ENCODE measurements around the gene DUSP22.

Gene DUSP22

DNA sequence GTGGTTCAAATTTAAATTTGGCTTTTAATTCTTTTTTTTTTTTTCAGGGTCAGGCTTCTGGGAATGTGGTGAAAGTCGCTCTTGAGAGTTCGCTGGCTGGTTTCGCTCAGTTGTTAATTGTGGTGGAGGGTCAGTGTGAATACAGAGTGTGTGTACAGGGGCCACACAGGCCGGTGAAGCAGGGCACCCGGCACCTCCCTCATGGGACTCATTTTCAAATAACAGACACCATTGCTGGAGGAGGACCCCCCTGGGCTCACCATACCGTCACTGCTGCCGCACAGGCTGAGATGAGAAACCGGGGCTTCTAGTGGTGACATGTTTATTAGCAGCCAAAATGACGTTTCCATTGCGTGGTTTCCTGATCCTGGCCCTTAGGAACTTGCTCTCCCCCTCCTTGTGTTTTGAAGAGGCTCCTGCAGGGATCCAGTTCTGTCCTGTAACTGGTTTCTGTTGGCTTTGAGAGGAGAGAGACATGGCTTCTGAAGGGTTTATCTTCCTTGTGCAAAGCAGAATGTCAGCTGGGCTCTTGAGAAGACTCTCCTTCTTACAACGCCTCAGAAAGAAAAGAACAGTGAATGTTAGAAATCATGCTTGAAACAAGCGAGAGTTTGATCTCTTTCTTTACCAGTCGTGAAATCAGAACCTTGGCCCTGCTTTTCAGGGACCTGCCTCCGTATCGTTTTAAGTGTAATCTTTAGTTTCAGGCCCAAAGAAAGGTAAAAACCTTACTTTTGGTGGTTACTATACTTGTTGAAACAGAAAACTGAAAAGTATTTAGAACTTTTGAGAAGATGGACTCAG is 37.8 kb downstream of the DUSP22 start:
- Histone ChIP-seq H3K4me3 (ENCODE audit: low read length) (no peak overlapping the region), H3K4me2 (ENCODE audit: low read depth, low read length) (peak overlapping the region; percentile 69; the same call in 1 of the 2 replicates), H3K9me2 (replicated peaks; ENCODE audit: insufficient read depth, low read length) (no peaks in the 10 kb centered on the region), H3F3A (ENCODE audit: insufficient read depth, low read length) (peaks cover 41% of the 10 kb centered on the region), H3K9ac (ENCODE audit: low read length) (no peak overlapping the region), H3K36me3 (replicated peaks; ENCODE audit: insufficient read depth, low read length) (peaks cover 11% of the 10 kb centered on the region; the same call in 1 of the 2 replicates), H3K27ac (ENCODE audit: low read length) (peak overlapping the region; percentile 94; the same call in 1 of the 2 replicates), H3K79me2 (ENCODE audit: low read length) (peaks cover 87% of the 10 kb centered on the region), H3K4me1 (ENCODE audit: low read length) (peaks cover 65% of the 10 kb centered on the region), H3K27me3 (replicated peaks; ENCODE audit: insufficient read depth, low read length) (no peaks in the 10 kb centered on the region), H4K20me1 (ENCODE audit: insufficient read depth, low read length) (no peaks in the 10 kb centered on the region), H2AFZ (ENCODE audit: low read length) (no peak overlapping the region), H3K9me3 (replicated peaks; ENCODE audit: insufficient read depth, low read length) (no peaks in the 10 kb centered on the region)
- DNase-seq = no peak
- TF ChIP-seq EZH2phosphoT487 (IDR thresholded peaks at IDR 0.05; ENCODE audit: low read length) = no peak
- TF ChIP-seq, protein P1, sequence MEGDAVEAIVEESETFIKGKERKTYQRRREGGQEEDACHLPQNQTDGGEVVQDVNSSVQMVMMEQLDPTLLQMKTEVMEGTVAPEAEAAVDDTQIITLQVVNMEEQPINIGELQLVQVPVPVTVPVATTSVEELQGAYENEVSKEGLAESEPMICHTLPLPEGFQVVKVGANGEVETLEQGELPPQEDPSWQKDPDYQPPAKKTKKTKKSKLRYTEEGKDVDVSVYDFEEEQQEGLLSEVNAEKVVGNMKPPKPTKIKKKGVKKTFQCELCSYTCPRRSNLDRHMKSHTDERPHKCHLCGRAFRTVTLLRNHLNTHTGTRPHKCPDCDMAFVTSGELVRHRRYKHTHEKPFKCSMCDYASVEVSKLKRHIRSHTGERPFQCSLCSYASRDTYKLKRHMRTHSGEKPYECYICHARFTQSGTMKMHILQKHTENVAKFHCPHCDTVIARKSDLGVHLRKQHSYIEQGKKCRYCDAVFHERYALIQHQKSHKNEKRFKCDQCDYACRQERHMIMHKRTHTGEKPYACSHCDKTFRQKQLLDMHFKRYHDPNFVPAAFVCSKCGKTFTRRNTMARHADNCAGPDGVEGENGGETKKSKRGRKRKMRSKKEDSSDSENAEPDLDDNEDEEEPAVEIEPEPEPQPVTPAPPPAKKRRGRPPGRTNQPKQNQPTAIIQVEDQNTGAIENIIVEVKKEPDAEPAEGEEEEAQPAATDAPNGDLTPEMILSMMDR (IDR thresholded peaks at IDR 0.05; ENCODE audit: low read length) = no peak; the same call in 1 of the 2 replicates
- TF ChIP-seq EZH2 (optimal IDR thresholded peaks at IDR 0.05; ENCODE audit: low read depth, low read length) = no peak

DNA sequence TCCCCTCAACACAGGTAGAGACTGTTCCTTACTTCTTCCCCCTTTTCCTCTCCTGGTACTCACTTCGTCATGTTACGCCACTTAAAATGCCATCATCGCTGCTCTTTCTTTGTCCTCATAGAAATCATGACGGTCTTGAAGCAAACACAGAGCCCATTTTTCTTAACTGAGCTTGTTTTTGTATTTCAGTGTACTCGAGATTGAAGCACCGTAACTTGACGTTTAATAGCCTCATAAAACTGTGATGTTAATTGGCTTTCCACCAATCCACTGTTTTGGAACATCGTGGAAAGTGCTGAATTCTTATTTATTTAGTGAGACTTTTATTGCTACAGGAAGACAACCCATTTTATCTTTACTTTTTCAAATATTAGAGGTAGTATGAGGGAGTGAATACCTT is 38.7 kb downstream of the DUSP22 start:
- H3K9me3 ChIP-seq (replicated peaks; ENCODE audit: insufficient read depth, low read length) = no peaks in the 10 kb centered on the region
- no peaks in the 10 kb centered on the region for H3K27me3 ChIP-seq (replicated peaks; ENCODE audit: insufficient read depth, low read length)
- H4K20me1 ChIP-seq (ENCODE audit: insufficient read depth, low read length) = no peaks in the 10 kb centered on the region
- TF ChIP-seq, protein P1 (IDR thresholded peaks at IDR 0.05; ENCODE audit: low read length) = no peak
- no peak for TF ChIP-seq EZH2phosphoT487 (IDR thresholded peaks at IDR 0.05; ENCODE audit: low read length)
- TF ChIP-seq EZH2 (optimal IDR thresholded peaks at IDR 0.05; ENCODE audit: low read depth, low read length) = no peak
- no peak for DNase-seq
- peaks cover 11% of the 10 kb centered on the region for H3K36me3 ChIP-seq (replicated peaks; ENCODE audit: insufficient read depth, low read length)
- peaks cover 41% of the 10 kb centered on the region for H3F3A ChIP-seq (ENCODE audit: insufficient read depth, low read length)
- H3K79me2 ChIP-seq (ENCODE audit: low read length) = peaks cover 87% of the 10 kb centered on the region
- H3K9me2 ChIP-seq (replicated peaks; ENCODE audit: insufficient read depth, low read length) = no peaks in the 10 kb centered on the region
- peaks cover 69% of the 10 kb centered on the region for H3K4me1 ChIP-seq (ENCODE audit: low read length)
- no peak overlapping the region for H3K4me2 ChIP-seq (ENCODE audit: low read depth, low read length)
- no peak overlapping the region for H3K4me3 ChIP-seq (ENCODE audit: low read length)
- no peak overlapping the region for H3K27ac ChIP-seq (ENCODE audit: low read length)
- H2AFZ ChIP-seq (ENCODE audit: low read length) = no peak overlapping the region
- H3K9ac ChIP-seq (ENCODE audit: low read length) = no peak overlapping the region

DNA sequence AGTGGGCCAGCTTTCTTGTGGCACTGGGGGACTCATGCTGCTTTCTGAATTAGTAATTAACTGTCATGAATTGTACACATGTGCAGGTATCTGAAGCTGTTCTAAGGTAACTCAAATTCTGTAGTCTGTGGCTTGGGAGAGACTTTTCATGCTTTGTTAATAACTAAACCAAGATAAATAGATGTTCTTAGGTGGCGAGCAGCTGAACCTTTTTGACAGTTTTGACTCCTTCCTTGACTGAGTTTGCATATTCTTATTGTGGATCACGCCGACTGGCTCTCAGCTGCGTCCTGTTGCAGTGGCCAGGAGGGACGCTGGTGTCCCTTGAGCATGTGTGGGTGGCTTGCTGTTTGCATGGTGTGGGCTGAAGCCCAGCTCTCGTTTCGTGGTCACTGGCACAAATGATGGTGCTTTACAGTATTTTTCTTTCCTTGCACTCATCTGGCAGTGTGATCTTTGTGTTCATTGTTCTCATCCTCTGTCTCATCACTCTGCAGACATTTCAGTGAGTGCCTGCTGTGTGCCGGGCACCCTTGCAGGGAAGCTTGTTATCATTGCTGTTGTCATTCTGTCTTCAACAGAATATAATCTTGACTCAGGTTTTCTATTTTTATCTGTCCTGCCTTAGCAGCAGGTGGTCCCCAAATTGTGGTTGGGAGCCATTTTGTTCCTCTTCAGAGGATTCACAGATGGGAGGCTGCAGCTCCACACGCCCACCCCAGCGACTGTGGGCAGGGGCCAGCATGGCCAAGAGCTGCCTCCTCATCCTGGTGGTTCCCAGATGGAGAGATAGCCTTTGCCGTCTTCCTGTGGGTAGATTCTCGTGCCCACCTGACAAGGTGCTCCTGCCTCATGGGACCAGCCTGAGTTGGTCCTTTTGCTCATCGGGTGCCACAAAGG is 39.6 kb downstream of the DUSP22 start:
- H3K9me3 ChIP-seq (replicated peaks; ENCODE audit: insufficient read depth, low read length) = no peaks in the 10 kb centered on the region
- H3K4me1 ChIP-seq (ENCODE audit: low read length) = peaks cover 69% of the 10 kb centered on the region
- peaks cover 87% of the 10 kb centered on the region for H3K79me2 ChIP-seq (ENCODE audit: low read length)

More for the DNA sequence above, 39.6 kb downstream of the DUSP22 start:
- no peak overlapping the region for H3K9ac ChIP-seq (ENCODE audit: low read length)
- H3K4me2 ChIP-seq (ENCODE audit: low read depth, low read length) = no peak overlapping the region
- H3F3A ChIP-seq (ENCODE audit: insufficient read depth, low read length) = peaks cover 45% of the 10 kb centered on the region
- no peak overlapping the region for H2AFZ ChIP-seq (ENCODE audit: low read length)
- H4K20me1 ChIP-seq (ENCODE audit: insufficient read depth, low read length) = no peaks in the 10 kb centered on the region
- no peak overlapping the region for H3K4me3 ChIP-seq (ENCODE audit: low read length)
- H3K27me3 ChIP-seq (replicated peaks; ENCODE audit: insufficient read depth, low read length) = no peaks in the 10 kb centered on the region
- DNase-seq = no peak
- H3K27ac ChIP-seq (ENCODE audit: low read length) = no peak overlapping the region
- TF ChIP-seq, protein P1 (IDR thresholded peaks at IDR 0.05; ENCODE audit: low read length) = no peak
- TF ChIP-seq EZH2phosphoT487 (IDR thresholded peaks at IDR 0.05; ENCODE audit: low read length) (no peak), EZH2 (optimal IDR thresholded peaks at IDR 0.05; ENCODE audit: low read depth, low read length) (no peak)
- H3K9me2 ChIP-seq (replicated peaks; ENCODE audit: insufficient read depth, low read length) = no peaks in the 10 kb centered on the region
- peaks cover 11% of the 10 kb centered on the region for H3K36me3 ChIP-seq (replicated peaks; ENCODE audit: insufficient read depth, low read length)
